C4-2B (cell line): ENCODE results near the gene FLYWCH2.

Experiments
- ZFX ChIP-seq: fragments of 450-650 bp; IDR thresholded peaks from 2 replicates; pipeline ENCODE4 v1.6.1; 2017
- TF ChIP-seq, protein P1 (sequence below): fragments of 450-650 bp; conservative IDR thresholded peaks from 2 replicates; pipeline ENCODE4 v1.5.1; 2017; ENCODE audit warnings: mild to moderate bottlenecking

DNA sequence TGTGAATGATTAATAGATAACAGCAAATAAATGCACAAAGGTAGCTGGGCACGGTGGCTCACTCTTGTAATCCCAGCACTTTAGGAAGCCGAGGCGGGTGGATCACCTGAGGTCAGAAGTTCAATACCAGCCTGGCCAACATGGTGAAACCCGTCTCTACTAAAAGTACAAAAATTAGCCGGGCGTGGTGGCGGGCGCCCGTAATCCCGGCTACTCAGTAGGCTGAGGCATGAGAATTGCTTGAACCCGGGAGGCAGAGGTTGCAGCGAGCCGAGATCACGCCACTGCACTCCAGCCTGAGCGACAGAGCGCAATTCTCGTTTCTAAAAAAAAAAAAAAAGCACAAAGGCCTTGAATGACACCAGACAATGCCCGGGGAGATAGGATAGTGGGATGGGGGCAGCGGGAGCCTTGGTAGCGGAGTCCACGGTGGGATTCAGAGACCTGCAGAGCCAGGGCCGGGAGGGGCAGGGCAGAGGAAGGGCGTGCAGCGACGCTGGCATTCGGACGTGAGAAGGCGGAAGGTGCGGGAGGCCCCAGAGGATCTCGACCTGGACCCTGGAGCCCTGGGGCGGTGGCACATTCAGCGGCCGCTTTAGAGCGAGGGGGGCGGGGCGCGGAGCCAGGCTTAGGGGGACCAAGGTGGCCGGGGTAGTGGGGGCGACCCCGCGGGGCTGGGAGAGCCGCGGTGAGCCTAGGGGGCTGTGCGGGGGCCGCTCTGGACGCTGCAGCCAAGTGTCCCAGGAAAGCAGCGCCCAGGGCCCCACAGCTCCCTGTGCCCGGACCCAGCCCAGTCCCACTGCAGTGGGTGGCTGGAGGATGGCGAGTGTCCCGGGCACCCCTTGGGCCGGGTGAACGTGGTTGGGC, 999 bp upstream of the FLYWCH2 start:
- TF ChIP-seq, protein P1, sequence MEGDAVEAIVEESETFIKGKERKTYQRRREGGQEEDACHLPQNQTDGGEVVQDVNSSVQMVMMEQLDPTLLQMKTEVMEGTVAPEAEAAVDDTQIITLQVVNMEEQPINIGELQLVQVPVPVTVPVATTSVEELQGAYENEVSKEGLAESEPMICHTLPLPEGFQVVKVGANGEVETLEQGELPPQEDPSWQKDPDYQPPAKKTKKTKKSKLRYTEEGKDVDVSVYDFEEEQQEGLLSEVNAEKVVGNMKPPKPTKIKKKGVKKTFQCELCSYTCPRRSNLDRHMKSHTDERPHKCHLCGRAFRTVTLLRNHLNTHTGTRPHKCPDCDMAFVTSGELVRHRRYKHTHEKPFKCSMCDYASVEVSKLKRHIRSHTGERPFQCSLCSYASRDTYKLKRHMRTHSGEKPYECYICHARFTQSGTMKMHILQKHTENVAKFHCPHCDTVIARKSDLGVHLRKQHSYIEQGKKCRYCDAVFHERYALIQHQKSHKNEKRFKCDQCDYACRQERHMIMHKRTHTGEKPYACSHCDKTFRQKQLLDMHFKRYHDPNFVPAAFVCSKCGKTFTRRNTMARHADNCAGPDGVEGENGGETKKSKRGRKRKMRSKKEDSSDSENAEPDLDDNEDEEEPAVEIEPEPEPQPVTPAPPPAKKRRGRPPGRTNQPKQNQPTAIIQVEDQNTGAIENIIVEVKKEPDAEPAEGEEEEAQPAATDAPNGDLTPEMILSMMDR = no peak
- no peak for TF ChIP-seq ZFX
